GM12892 (cell line): ENCODE measurements around the gene THBS3.

Source experiments
- POLR2A ChIP-seq: IDR thresholded peaks from 2 replicates; pipeline ENCODE4 v1.6.1; 2011; ENCODE audit warnings: low read depth, low read length, control low read depth
- POLR2AphosphoS5 ChIP-seq: IDR thresholded peaks from 2 replicates; pipeline ENCODE4 v1.6.1; 2011; ENCODE audit warnings: low read depth, low read length, control low read depth

DNA sequence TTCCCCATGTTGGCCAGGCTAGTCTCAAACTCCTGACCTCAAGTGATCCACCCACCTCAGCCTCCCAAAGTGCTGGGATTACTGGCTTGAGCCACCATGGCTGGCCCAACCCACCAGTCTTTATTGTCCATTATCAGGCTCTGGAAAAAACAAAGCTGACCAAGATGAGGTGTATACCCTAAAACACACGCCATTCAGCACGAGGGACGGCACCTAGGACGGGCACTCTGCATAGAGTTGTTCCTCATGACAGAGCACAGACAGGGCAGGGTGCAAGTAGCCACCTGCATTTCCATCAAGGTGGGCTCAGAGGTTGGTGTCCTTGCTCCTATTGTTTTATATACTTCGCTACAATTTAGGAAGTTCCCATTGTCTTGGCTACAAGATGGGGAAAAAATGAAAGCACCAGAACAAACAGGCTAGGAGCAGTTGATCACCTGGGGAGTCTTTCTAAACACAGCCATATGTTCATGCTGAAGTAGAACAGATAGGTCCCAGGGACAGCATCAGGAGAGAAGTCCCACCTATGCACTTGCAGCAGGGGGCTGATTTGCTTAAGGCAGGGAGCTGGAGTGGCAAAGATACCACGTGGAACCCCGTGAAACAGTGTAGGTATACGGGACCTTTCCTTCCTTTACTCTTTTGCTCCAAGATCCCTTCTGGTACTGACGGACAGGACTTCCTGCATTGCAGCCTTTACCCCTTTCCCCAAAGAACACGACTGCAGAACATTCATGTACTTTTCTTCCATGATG is 39.1 kb downstream of the THBS3 start:
- TF ChIP-seq POLR2A (no peak), POLR2AphosphoS5 (no peak)
